ENCODE results near the gene LNX1.

- no peak for TF ChIP-seq GLIS3 (CRISPR knock-in tag; IDR thresholded peaks at IDR 0.05)
- TF ChIP-seq ZFP30 (CRISPR knock-in tag; IDR thresholded peaks at IDR 0.05), result no peak
- no peak for TF ChIP-seq ESRRG (CRISPR knock-in tag; IDR thresholded peaks at IDR 0.05)
- TF ChIP-seq RARB (CRISPR knock-in tag; IDR thresholded peaks at IDR 0.05), result no peak
- no peak for TF ChIP-seq POU6F1 (CRISPR knock-in tag; IDR thresholded peaks at IDR 0.05; ENCODE audit: borderline replicate concordance, low read depth)
- no peak for TF ChIP-seq ZC3H10 (CRISPR knock-in tag; IDR thresholded peaks at IDR 0.05)
- TF ChIP-seq ZNF565 (CRISPR knock-in tag; conservative IDR thresholded peaks at IDR 0.05; ENCODE audit: low read depth), result no peak
- TF ChIP-seq SNAI2 (CRISPR knock-in tag; IDR thresholded peaks at IDR 0.05), result no peak
- TF ChIP-seq CREB5 (CRISPR knock-in tag; IDR thresholded peaks at IDR 0.05; ENCODE audit: low read depth), result no peak
- no peak for TF ChIP-seq ZFP3 (CRISPR knock-in tag; IDR thresholded peaks at IDR 0.05)
- TF ChIP-seq PATZ1 (CRISPR knock-in tag; IDR thresholded peaks at IDR 0.05; ENCODE audit: borderline replicate concordance), result no peak
- TF ChIP-seq OSR1 (CRISPR knock-in tag; IDR thresholded peaks at IDR 0.05), result no peak
- no peak for TF ChIP-seq TSHZ2 (CRISPR knock-in tag; IDR thresholded peaks at IDR 0.05)
These were observed 81.0 kb downstream of the LNX1 start for GRCh38 chr4:53510321-53510720.
